Measurements from ENCODE around the gene PSG1. TPM values are rescaled to one million over a fixed set of nuclear protein-coding genes. Genes with fewer than 3 reads are reported as not detected.

PSG1 gene
- total RNA-seq, 1 experiment from 2014 or later = not detected

GRCh38 chr19:42926781-42927180 lies 47.3 kb upstream of the PSG1 start:
- H3K9me3 Mint-ChIP-seq = peaks cover 84 to 96% of the 10 kb centered on the region in 2 experiments

More at GRCh38 chr19:42926781-42927180, 47.3 kb upstream of the PSG1 start:
- Histone ChIP-seq H3T11ph (ENCODE audit: low read length) (no peak overlapping the region), H2AFZ (ENCODE audit: low read length) (no peak overlapping the region), H4K91ac (ENCODE audit: insufficient read length, low read depth, low read length) (no peak overlapping the region), H3K27ac (ENCODE audit: insufficient read length, low read depth, low read length) (no peak overlapping the region), H3K23ac (ENCODE audit: insufficient read length, low read depth, low read length) (no peak overlapping the region), H3K9ac (ENCODE audit: extremely low read depth, insufficient read length, low read length) (no peak overlapping the region), H2BK12ac (ENCODE audit: insufficient read length, low read depth, low read length) (no peak overlapping the region), H2AK5ac (ENCODE audit: insufficient read length, low read length) (no peak overlapping the region), H3K79me1 (ENCODE audit: insufficient read depth, low read depth, low read length, poor library complexity, severe bottlenecking) (no peaks in the 10 kb centered on the region), H4K8ac (replicated peaks; ENCODE audit: insufficient read length, low read depth, low read length) (no peak overlapping the region), H3K9me3 (ENCODE audit: control insufficient read depth, low read depth, low read length) (peaks cover 68% of the 10 kb centered on the region), H3K4ac (ENCODE audit: low read depth, low read length) (no peak overlapping the region), H3K23me2 (ENCODE audit: insufficient read length, low read depth, low read length, poor library complexity, severe bottlenecking) (no peaks in the 10 kb centered on the region), H3K4me2 (ENCODE audit: insufficient read depth, insufficient read length, low read length) (no peak overlapping the region), H4K5ac (ENCODE audit: insufficient read length, low read depth, low read length) (no peak overlapping the region), H3K56ac (ENCODE audit: insufficient read length, low read depth, low read length) (no peak overlapping the region), H3K27me3 (ENCODE audit: insufficient read depth, low read length) (no peaks in the 10 kb centered on the region), H3K18ac (ENCODE audit: insufficient read length, low read depth, low read length) (no peak overlapping the region), H2BK20ac (ENCODE audit: low read depth, low read length, poor library complexity, severe bottlenecking) (no peak overlapping the region), H3K14ac (ENCODE audit: insufficient read depth, low read length) (no peak overlapping the region), H4K20me1 (ENCODE audit: control insufficient read depth, insufficient read depth, insufficient read length) (no peaks in the 10 kb centered on the region), H2BK120ac (ENCODE audit: low read depth, low read length, poor library complexity, severe bottlenecking) (no peak overlapping the region), H3K4me1 (ENCODE audit: insufficient read depth, low read length) (no peaks in the 10 kb centered on the region), H2BK15ac (ENCODE audit: low read depth, low read length) (no peak overlapping the region), H3K79me2 (ENCODE audit: insufficient read depth, low read length) (no peaks in the 10 kb centered on the region), H2BK5ac (ENCODE audit: insufficient read length, low read length) (no peak overlapping the region)
- H3K4me1 Mint-ChIP-seq = no peaks in the 10 kb centered on the region
- H3K4me3 Mint-ChIP-seq = no peak overlapping the region
- no peaks in the 10 kb centered on the region for H3K27me3 Mint-ChIP-seq (ENCODE audit: low read depth)
- H3K27ac Mint-ChIP-seq = no peak overlapping the region
- TF ChIP-seq, protein P1, sequence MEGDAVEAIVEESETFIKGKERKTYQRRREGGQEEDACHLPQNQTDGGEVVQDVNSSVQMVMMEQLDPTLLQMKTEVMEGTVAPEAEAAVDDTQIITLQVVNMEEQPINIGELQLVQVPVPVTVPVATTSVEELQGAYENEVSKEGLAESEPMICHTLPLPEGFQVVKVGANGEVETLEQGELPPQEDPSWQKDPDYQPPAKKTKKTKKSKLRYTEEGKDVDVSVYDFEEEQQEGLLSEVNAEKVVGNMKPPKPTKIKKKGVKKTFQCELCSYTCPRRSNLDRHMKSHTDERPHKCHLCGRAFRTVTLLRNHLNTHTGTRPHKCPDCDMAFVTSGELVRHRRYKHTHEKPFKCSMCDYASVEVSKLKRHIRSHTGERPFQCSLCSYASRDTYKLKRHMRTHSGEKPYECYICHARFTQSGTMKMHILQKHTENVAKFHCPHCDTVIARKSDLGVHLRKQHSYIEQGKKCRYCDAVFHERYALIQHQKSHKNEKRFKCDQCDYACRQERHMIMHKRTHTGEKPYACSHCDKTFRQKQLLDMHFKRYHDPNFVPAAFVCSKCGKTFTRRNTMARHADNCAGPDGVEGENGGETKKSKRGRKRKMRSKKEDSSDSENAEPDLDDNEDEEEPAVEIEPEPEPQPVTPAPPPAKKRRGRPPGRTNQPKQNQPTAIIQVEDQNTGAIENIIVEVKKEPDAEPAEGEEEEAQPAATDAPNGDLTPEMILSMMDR (conservative IDR thresholded peaks at IDR 0.05) = no peak
- no peak for DNase-seq
- H3K36me3 Mint-ChIP-seq (ENCODE audit: insufficient read depth in 1 of 3, low read depth in 3 of 3) = peaks cover 7 to 25% (median 7%) of the 10 kb centered on the region in 3 experiments
- WGBS (ENCODE audit: extremely low coverage, insufficient read length, low lambda C conversion rate) = no CpG with 5 or more reads among the region's 2 CpGs

All from H9 (cell line).